ENCODE data around the gene ATP5F1E.
"Not testable (repeated sequence)": the region's sequence is repeated elsewhere in the genome, so short reads cannot be mapped to it uniquely, and the experiment has no call there.

ATP5F1E gene

DNA sequence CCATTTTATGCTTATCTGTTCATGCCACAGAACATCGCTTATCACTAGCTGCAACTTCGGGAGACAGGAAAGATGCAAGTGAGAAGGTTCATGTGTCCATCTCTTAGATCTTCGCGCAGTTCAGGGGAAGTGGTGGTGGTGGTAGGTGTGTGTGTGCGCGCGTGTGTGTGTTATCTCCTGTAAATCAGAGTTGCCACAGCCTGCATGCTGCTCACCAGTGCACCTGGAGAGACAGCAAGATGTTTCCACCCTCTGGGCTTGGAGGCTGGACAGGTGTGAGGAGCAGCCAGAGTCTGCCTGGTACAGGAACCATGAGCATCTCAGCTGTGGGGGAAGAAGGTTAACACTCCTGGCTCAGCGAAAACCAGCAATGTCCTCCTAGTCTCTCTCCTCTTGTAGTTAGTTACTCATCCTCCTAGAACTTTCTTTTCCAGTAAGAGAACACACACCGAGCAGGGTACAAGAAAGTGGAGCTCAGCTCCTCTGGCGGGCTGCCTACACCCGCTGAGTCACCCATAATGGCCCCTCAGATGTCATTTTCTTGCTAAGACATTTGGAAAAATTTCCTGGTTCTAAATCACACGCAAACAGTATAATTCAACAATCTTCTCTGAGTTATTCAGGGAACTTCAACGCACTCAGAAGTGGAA is 18.1 kb downstream of the ATP5F1E start:
- Mint-ChIP-seq H3K4me1 (peaks cover 50% of the 10 kb centered on the region), H3K27me3 (ENCODE audit: low read depth, poor library complexity) (peaks cover 16% of the 10 kb centered on the region), H3K27ac (no peak overlapping the region), H3K9me3 (no peaks in the 10 kb centered on the region), H3K4me3 (no peak overlapping the region), H3K36me3 (ENCODE audit: low read depth) (no peaks in the 10 kb centered on the region)
- no peak for TF ChIP-seq CTCF (IDR thresholded peaks at IDR 0.05)
- DNase-seq: no peak

GRCh38 chr20:59013031-59013951 is 18.8 kb downstream of the ATP5F1E start:
- DNase-seq: no peak
- no peak overlapping the region for H3K4me3 Mint-ChIP-seq
- TF ChIP-seq CTCF (IDR thresholded peaks at IDR 0.05): no peak
- peak overlapping the region; percentile 5 for H3K27ac Mint-ChIP-seq
- H3K9me3 Mint-ChIP-seq: no peaks in the 10 kb centered on the region
- peaks cover 50% of the 10 kb centered on the region for H3K4me1 Mint-ChIP-seq
- peaks cover 17% of the 10 kb centered on the region for H3K27me3 Mint-ChIP-seq (ENCODE audit: low read depth, poor library complexity)
- H3K36me3 Mint-ChIP-seq (ENCODE audit: low read depth): no peaks in the 10 kb centered on the region

GRCh38 chr20:59011874-59012157 is 20.3 kb downstream of the ATP5F1E start:
- DNase-seq; H3K27me3 Mint-ChIP-seq (ENCODE audit: low read depth, poor library complexity); H3K4me3 Mint-ChIP-seq; H3K27ac Mint-ChIP-seq; H3K9me3 Mint-ChIP-seq; H3K36me3 Mint-ChIP-seq (ENCODE audit: low read depth): not testable (repeated sequence)
- peaks cover 39% of the 10 kb centered on the region for H3K4me1 Mint-ChIP-seq

DNA sequence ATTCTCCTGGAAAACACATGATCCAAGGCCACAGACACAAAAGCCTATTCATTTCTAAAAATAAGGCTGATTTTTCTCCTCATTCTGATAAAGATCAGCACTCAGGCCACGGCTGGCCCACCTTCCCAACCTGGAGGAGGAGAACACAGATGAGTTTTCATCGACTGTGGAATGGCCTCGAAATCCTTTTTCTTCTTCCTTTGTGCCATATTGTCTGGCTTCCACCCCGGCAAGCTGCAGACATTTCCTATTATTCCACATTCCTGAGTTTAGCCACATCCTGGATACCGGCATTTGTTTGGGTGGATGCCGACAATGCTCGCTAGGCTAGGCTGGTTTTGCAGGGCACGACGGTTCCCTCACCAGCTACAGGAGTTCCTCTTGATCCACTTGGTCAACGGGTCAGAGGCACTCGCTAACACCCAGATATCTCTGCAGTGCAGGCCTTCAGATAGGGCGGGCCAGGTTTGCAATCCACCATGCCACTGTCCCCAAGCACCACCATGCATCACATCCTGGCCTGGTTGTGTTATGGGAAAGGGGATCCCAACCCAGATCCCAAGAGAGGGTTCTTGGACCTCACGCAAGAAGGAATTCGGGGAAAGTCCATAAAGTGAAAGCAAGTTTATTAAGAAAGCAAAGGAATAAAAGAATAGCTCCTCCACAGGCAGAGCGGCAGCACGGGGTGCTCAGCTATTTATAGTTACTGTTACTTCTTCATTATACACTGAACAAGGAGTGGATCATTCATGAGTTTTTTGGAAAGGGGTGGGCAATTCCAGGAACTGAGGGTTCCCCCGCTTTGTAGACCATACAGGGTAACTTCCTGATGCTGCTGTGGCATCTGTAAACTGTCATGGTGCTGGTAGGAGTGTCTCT is 20.9 kb downstream of the ATP5F1E start:
- Mint-ChIP-seq H3K4me3 (no peak overlapping the region), H3K4me1 (peaks cover 33% of the 10 kb centered on the region), H3K27ac (no peak overlapping the region), H3K36me3 (ENCODE audit: low read depth) (no peaks in the 10 kb centered on the region), H3K9me3 (no peaks in the 10 kb centered on the region), H3K27me3 (ENCODE audit: low read depth, poor library complexity) (peaks cover 9% of the 10 kb centered on the region)
- DNase-seq: no peak
- no peak for TF ChIP-seq CTCF (IDR thresholded peaks at IDR 0.05)

DNA sequence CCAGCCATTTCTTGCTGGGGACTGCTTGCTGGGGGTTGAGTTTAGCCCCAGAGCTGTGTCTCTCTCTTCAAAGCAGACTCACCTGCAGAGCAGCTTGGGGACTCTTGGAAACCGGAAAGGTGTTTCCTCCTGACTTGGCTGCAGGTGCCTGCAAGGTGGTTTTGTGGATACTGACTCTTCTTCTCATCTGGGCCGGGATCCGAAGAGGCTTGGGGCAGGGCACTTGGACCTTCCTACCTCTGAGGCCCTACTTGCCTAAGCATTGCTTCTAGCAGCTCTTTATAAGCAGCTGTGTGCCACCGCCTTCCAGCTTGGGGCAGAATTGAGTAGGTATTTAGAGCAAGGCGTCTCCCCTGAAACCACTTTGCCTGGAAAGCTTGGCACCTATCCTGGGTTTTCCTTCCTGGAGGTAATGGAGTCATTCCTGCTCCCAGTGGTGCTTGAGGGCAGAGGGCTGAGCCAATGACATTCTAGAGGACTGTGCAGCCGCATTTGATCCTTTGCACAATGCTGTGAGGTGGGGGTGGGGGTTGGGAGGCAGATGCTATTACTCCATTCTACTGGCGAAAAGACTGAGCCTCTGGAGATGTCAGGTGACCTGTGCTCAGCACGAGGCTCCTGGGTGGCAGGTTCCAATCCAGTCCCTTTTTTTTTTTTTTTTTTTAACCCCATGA is 21.7 kb downstream of the ATP5F1E start:
- Mint-ChIP-seq H3K9me3 (no peaks in the 10 kb centered on the region), H3K4me3 (no peak overlapping the region), H3K27me3 (ENCODE audit: low read depth, poor library complexity) (peaks cover 9% of the 10 kb centered on the region), H3K4me1 (peaks cover 34% of the 10 kb centered on the region), H3K27ac (no peak overlapping the region), H3K36me3 (ENCODE audit: low read depth) (no peaks in the 10 kb centered on the region)
- TF ChIP-seq CTCF (IDR thresholded peaks at IDR 0.05): no peak
- no peak for DNase-seq
